ENCODE measurements around the gene NOL7.

Gene NOL7

GRCh38 chr6:13604546-13605416 is 10.4 kb upstream of the NOL7 start:
- Histone ChIP-seq H3K4me1 (ENCODE audit: control insufficient read depth, insufficient read depth, low read length) (no peaks in the 10 kb centered on the region), H3K4me3 (ENCODE audit: low read length) (no peak overlapping the region), H3K9me3 (ENCODE audit: control insufficient read depth, low read length) (no peaks in the 10 kb centered on the region), H3K9ac (ENCODE audit: low read length) (no peak overlapping the region), H3K36me3 (ENCODE audit: control insufficient read depth, insufficient read depth, low read length) (peaks cover 6% of the 10 kb centered on the region), H3K27me3 (ENCODE audit: control insufficient read depth, insufficient read depth, low read length) (no peaks in the 10 kb centered on the region)

- H3K9ac ChIP-seq (ENCODE audit: low read length) = no peak overlapping the region
- H3K27me3 ChIP-seq (ENCODE audit: control insufficient read depth, insufficient read depth, low read length) = no peaks in the 10 kb centered on the region
- H3K9me3 ChIP-seq (ENCODE audit: control insufficient read depth, low read length) = no peaks in the 10 kb centered on the region
- H3K4me1 ChIP-seq (ENCODE audit: control insufficient read depth, insufficient read depth, low read length) = no peaks in the 10 kb centered on the region
- no peak overlapping the region for H3K4me3 ChIP-seq (ENCODE audit: low read length)
- H3K36me3 ChIP-seq (ENCODE audit: control insufficient read depth, insufficient read depth, low read length) = peaks cover 6% of the 10 kb centered on the region
Observed at GRCh38 chr6:13605634-13606033, 9.5 kb upstream of the NOL7 start.

- Histone ChIP-seq H3K9me3 (ENCODE audit: control insufficient read depth, low read length) (no peaks in the 10 kb centered on the region), H3K9ac (ENCODE audit: low read length) (no peak overlapping the region), H3K36me3 (ENCODE audit: control insufficient read depth, insufficient read depth, low read length) (no peaks in the 10 kb centered on the region), H3K4me1 (ENCODE audit: control insufficient read depth, insufficient read depth, low read length) (peaks cover 9% of the 10 kb centered on the region), H3K27me3 (ENCODE audit: control insufficient read depth, insufficient read depth, low read length) (no peaks in the 10 kb centered on the region), H3K4me3 (ENCODE audit: low read length) (no peak overlapping the region)
Observed at GRCh38 chr6:13611715-13612114, 3.4 kb upstream of the NOL7 start.

GRCh38 chr6:13613029-13613594 is 2.0 kb upstream of the NOL7 start:
- Histone ChIP-seq H3K4me1 (ENCODE audit: control insufficient read depth, insufficient read depth, low read length) (peaks cover 9% of the 10 kb centered on the region), H3K9me3 (ENCODE audit: control insufficient read depth, low read length) (no peaks in the 10 kb centered on the region), H3K36me3 (ENCODE audit: control insufficient read depth, insufficient read depth, low read length) (no peaks in the 10 kb centered on the region), H3K27me3 (ENCODE audit: control insufficient read depth, insufficient read depth, low read length) (no peaks in the 10 kb centered on the region), H3K4me3 (ENCODE audit: low read length) (no peak overlapping the region), H3K9ac (ENCODE audit: low read length) (no peak overlapping the region)

GRCh38 chr6:13614126-13614925 is 809 bp upstream of the NOL7 start:
- peak overlapping the region; percentile 89 for H3K9ac ChIP-seq (ENCODE audit: low read length)
- peaks cover 9% of the 10 kb centered on the region for H3K4me1 ChIP-seq (ENCODE audit: control insufficient read depth, insufficient read depth, low read length)

GRCh38 chr6:13615792-13616120 is 621 bp downstream of the NOL7 start:
- Histone ChIP-seq H3K4me1 (ENCODE audit: control insufficient read depth, insufficient read depth, low read length) (peaks cover 9% of the 10 kb centered on the region), H3K9ac (ENCODE audit: low read length) (peak overlapping the region; percentile 89), H3K27me3 (ENCODE audit: control insufficient read depth, insufficient read depth, low read length) (no peaks in the 10 kb centered on the region), H3K9me3 (ENCODE audit: control insufficient read depth, low read length) (no peaks in the 10 kb centered on the region), H3K36me3 (ENCODE audit: control insufficient read depth, insufficient read depth, low read length) (peaks cover 6% of the 10 kb centered on the region), H3K4me3 (ENCODE audit: low read length) (peak overlapping the region; percentile 74)

More at GRCh38 chr6:13614126-13614925, 809 bp upstream of the NOL7 start:
- peak overlapping the region; percentile 74 for H3K4me3 ChIP-seq (ENCODE audit: low read length)
- H3K36me3 ChIP-seq (ENCODE audit: control insufficient read depth, insufficient read depth, low read length) = peaks cover 5% of the 10 kb centered on the region
- no peaks in the 10 kb centered on the region for H3K27me3 ChIP-seq (ENCODE audit: control insufficient read depth, insufficient read depth, low read length)
- H3K9me3 ChIP-seq (ENCODE audit: control insufficient read depth, low read length) = no peaks in the 10 kb centered on the region

- no peaks in the 10 kb centered on the region for H3K9me3 ChIP-seq (ENCODE audit: control insufficient read depth, low read length)
- H3K36me3 ChIP-seq (ENCODE audit: control insufficient read depth, insufficient read depth, low read length) = peaks cover 6% of the 10 kb centered on the region
- H3K9ac ChIP-seq (ENCODE audit: low read length) = no peak overlapping the region
- H3K27me3 ChIP-seq (ENCODE audit: control insufficient read depth, insufficient read depth, low read length) = no peaks in the 10 kb centered on the region
- H3K4me1 ChIP-seq (ENCODE audit: control insufficient read depth, insufficient read depth, low read length) = peaks cover 9% of the 10 kb centered on the region
- no peak overlapping the region for H3K4me3 ChIP-seq (ENCODE audit: low read length)
Observed at GRCh38 chr6:13617066-13617465, 1.9 kb downstream of the NOL7 start.

- Histone ChIP-seq H3K4me1 (ENCODE audit: control insufficient read depth, insufficient read depth, low read length) (no peaks in the 10 kb centered on the region), H3K9me3 (ENCODE audit: control insufficient read depth, low read length) (no peaks in the 10 kb centered on the region), H3K9ac (ENCODE audit: low read length) (no peak overlapping the region), H3K27me3 (ENCODE audit: control insufficient read depth, insufficient read depth, low read length) (no peaks in the 10 kb centered on the region), H3K4me3 (ENCODE audit: low read length) (no peak overlapping the region), H3K36me3 (ENCODE audit: control insufficient read depth, insufficient read depth, low read length) (no peaks in the 10 kb centered on the region)
Observed at GRCh38 chr6:13624871-13625288, 9.7 kb downstream of the NOL7 start.

- no peak overlapping the region for H3K9ac ChIP-seq (ENCODE audit: low read length)
Observed at GRCh38 chr6:13629459-13630116, 14.5 kb downstream of the NOL7 start.

GRCh38 chr6:13630499-13630898 is 15.4 kb downstream of the NOL7 start:
- H3K4me3 ChIP-seq (ENCODE audit: low read length) = no peak overlapping the region
- no peaks in the 10 kb centered on the region for H3K27me3 ChIP-seq (ENCODE audit: control insufficient read depth, insufficient read depth, low read length)
- no peaks in the 10 kb centered on the region for H3K9me3 ChIP-seq (ENCODE audit: control insufficient read depth, low read length)
- H3K36me3 ChIP-seq (ENCODE audit: control insufficient read depth, insufficient read depth, low read length) = no peaks in the 10 kb centered on the region
- no peak overlapping the region for H3K9ac ChIP-seq (ENCODE audit: low read length)
- H3K4me1 ChIP-seq (ENCODE audit: control insufficient read depth, insufficient read depth, low read length) = no peaks in the 10 kb centered on the region

More at GRCh38 chr6:13629459-13630116, 14.5 kb downstream of the NOL7 start:
- Histone ChIP-seq H3K4me1 (ENCODE audit: control insufficient read depth, insufficient read depth, low read length) (no peaks in the 10 kb centered on the region), H3K36me3 (ENCODE audit: control insufficient read depth, insufficient read depth, low read length) (no peaks in the 10 kb centered on the region), H3K27me3 (ENCODE audit: control insufficient read depth, insufficient read depth, low read length) (no peaks in the 10 kb centered on the region), H3K4me3 (ENCODE audit: low read length) (no peak overlapping the region), H3K9me3 (ENCODE audit: control insufficient read depth, low read length) (no peaks in the 10 kb centered on the region)

- H3K9ac ChIP-seq (ENCODE audit: low read length) = no peak overlapping the region
- no peaks in the 10 kb centered on the region for H3K4me1 ChIP-seq (ENCODE audit: control insufficient read depth, insufficient read depth, low read length)
- H3K36me3 ChIP-seq (ENCODE audit: control insufficient read depth, insufficient read depth, low read length) = no peaks in the 10 kb centered on the region
- H3K9me3 ChIP-seq (ENCODE audit: control insufficient read depth, low read length) = no peaks in the 10 kb centered on the region
- no peak overlapping the region for H3K4me3 ChIP-seq (ENCODE audit: low read length)
- no peaks in the 10 kb centered on the region for H3K27me3 ChIP-seq (ENCODE audit: control insufficient read depth, insufficient read depth, low read length)
Observed at GRCh38 chr6:13633343-13633742, 18.2 kb downstream of the NOL7 start.
